HUES64 (cell line): ENCODE measurements around the gene MTPN.

Experiments
- H3K27ac ChIP-seq: 2 replicates; pipeline ENCODE4 v1.7.0; 2013; ENCODE audit warnings: low read depth, low read length, inconsistent platforms
- H3K27me3 ChIP-seq: 2 replicates; pipeline ENCODE4 v1.6.1; 2013; ENCODE audit warnings: mild to moderate bottlenecking, low read length; ENCODE audit not compliant: insufficient read depth
- H3K36me3 ChIP-seq: 2 replicates; pipeline ENCODE4 v1.6.1; 2013; ENCODE audit warnings: mild to moderate bottlenecking, low read length; ENCODE audit not compliant: insufficient read depth
- H3K4me1 ChIP-seq: 2 replicates; pipeline ENCODE4 v1.6.1; 2013; ENCODE audit warnings: mild to moderate bottlenecking, low read length, moderate library complexity; ENCODE audit not compliant: insufficient read depth
- H3K4me3 ChIP-seq: 2 replicates; pipeline ENCODE4 v1.5.1; 2013; ENCODE audit warnings: mild to moderate bottlenecking, low read length, moderate library complexity
- H3K9ac ChIP-seq: 2 replicates; pipeline ENCODE4 v1.6.1; 2013; ENCODE audit warnings: mild to moderate bottlenecking, low read depth, low read length
- H3K9me3 ChIP-seq: 2 replicates; pipeline ENCODE4 v1.6.1; 2013; ENCODE audit warnings: low read depth, low read length; ENCODE audit not compliant: insufficient read depth
- WGBS: fragments of 150-250, 120-280 bp; methylation state at CpG from one replicate; pipeline ENCODE4 v1.1.7; 2013; ENCODE audit warnings: missing lambda C conversion rate; 5-methylcytosine and 5-hydroxymethylcytosine counted together

The MTPN gene

GRCh38 chr7:135956393-135956792 lies 20.8 kb downstream of the MTPN start:
- no peak overlapping the region for H3K9ac ChIP-seq
- H3K36me3 ChIP-seq = peaks cover 17% of the 10 kb centered on the region; the same call in 1 of the 2 replicates
- no peak overlapping the region for H3K27ac ChIP-seq
- WGBS = 94% methylated on average over 2 of the region's 2 CpGs
- no peaks in the 10 kb centered on the region for H3K9me3 ChIP-seq
- no peaks in the 10 kb centered on the region for H3K27me3 ChIP-seq
- H3K4me1 ChIP-seq = no peaks in the 10 kb centered on the region
- no peak overlapping the region for H3K4me3 ChIP-seq

- 93% methylated on average over 2 of the region's 2 CpGs for WGBS
- H3K36me3 ChIP-seq = peaks cover 59% of the 10 kb centered on the region
- no peak overlapping the region for H3K27ac ChIP-seq
Observed at GRCh38 chr7:135950972-135951371, 26.2 kb downstream of the MTPN start.

GRCh38 chr7:135950429-135950828 lies 26.7 kb downstream of the MTPN start:
- H3K27ac ChIP-seq = no peak overlapping the region
- H3K4me3 ChIP-seq = no peak overlapping the region
- no peaks in the 10 kb centered on the region for H3K4me1 ChIP-seq
- no peak overlapping the region for H3K9ac ChIP-seq
- peaks cover 57% of the 10 kb centered on the region for H3K36me3 ChIP-seq
- no peaks in the 10 kb centered on the region for H3K9me3 ChIP-seq
- no peaks in the 10 kb centered on the region for H3K27me3 ChIP-seq

More at GRCh38 chr7:135950972-135951371, 26.2 kb downstream of the MTPN start:
- no peaks in the 10 kb centered on the region for H3K9me3 ChIP-seq
- no peaks in the 10 kb centered on the region for H3K27me3 ChIP-seq
- no peak overlapping the region for H3K4me3 ChIP-seq
- no peak overlapping the region for H3K9ac ChIP-seq
- no peaks in the 10 kb centered on the region for H3K4me1 ChIP-seq

- Histone ChIP-seq H3K9ac (no peak overlapping the region), H3K4me1 (peaks cover 14% of the 10 kb centered on the region), H3K4me3 (no peak overlapping the region), H3K27me3 (no peaks in the 10 kb centered on the region), H3K27ac (no peak overlapping the region), H3K9me3 (no peaks in the 10 kb centered on the region), H3K36me3 (peaks cover 52% of the 10 kb centered on the region)
- 95% methylated on average over 3 of the region's 3 CpGs for WGBS
Observed at GRCh38 chr7:135946289-135947055, 30.7 kb downstream of the MTPN start.

- no peak overlapping the region for H3K9ac ChIP-seq
- H3K9me3 ChIP-seq = no peaks in the 10 kb centered on the region
- H3K36me3 ChIP-seq = peaks cover 35% of the 10 kb centered on the region
- no peak overlapping the region for H3K27ac ChIP-seq
- WGBS = 93% methylated on average over 2 of the region's 2 CpGs
- peaks cover 31% of the 10 kb centered on the region for H3K4me1 ChIP-seq
- no peak overlapping the region for H3K4me3 ChIP-seq
- H3K27me3 ChIP-seq = no peaks in the 10 kb centered on the region
Observed at GRCh38 chr7:135944753-135945152, 32.4 kb downstream of the MTPN start.

GRCh38 chr7:135943134-135943879 lies 33.9 kb downstream of the MTPN start:
- no peak overlapping the region for H3K9ac ChIP-seq
- H3K4me3 ChIP-seq = no peak overlapping the region
- H3K9me3 ChIP-seq = no peaks in the 10 kb centered on the region
- H3K4me1 ChIP-seq = peaks cover 36% of the 10 kb centered on the region
- WGBS = 95% methylated on average over 3 of the region's 3 CpGs
- peaks cover 21% of the 10 kb centered on the region for H3K36me3 ChIP-seq
- no peak overlapping the region for H3K27ac ChIP-seq
- no peaks in the 10 kb centered on the region for H3K27me3 ChIP-seq

GRCh38 chr7:135942614-135943013 lies 34.5 kb downstream of the MTPN start:
- no peaks in the 10 kb centered on the region for H3K9me3 ChIP-seq
- H3K27ac ChIP-seq = no peak overlapping the region
- H3K4me1 ChIP-seq = peaks cover 41% of the 10 kb centered on the region
- H3K9ac ChIP-seq = no peak overlapping the region
- no peaks in the 10 kb centered on the region for H3K27me3 ChIP-seq
- 100% methylated on average over 2 of the region's 2 CpGs for WGBS
- no peak overlapping the region for H3K4me3 ChIP-seq
- peaks cover 18% of the 10 kb centered on the region for H3K36me3 ChIP-seq

- 100% methylated on average over 2 of the region's 3 CpGs for WGBS
- Histone ChIP-seq H3K27ac (no peak overlapping the region), H3K9me3 (no peaks in the 10 kb centered on the region), H3K4me3 (no peak overlapping the region), H3K9ac (no peak overlapping the region), H3K36me3 (no peaks in the 10 kb centered on the region; the same call in 1 of the 2 replicates), H3K27me3 (no peaks in the 10 kb centered on the region), H3K4me1 (peaks cover 41% of the 10 kb centered on the region)
Observed at GRCh38 chr7:135940077-135941075, 36.8 kb downstream of the MTPN start.

- H3K4me3 ChIP-seq = no peak overlapping the region
- WGBS = 66% methylated on average over 3 of the region's 8 CpGs
- no peaks in the 10 kb centered on the region for H3K36me3 ChIP-seq
- H3K27me3 ChIP-seq = no peaks in the 10 kb centered on the region
- H3K9me3 ChIP-seq = no peaks in the 10 kb centered on the region
- H3K27ac ChIP-seq = no peak overlapping the region
- H3K9ac ChIP-seq = no peak overlapping the region
- peaks cover 41% of the 10 kb centered on the region for H3K4me1 ChIP-seq
Observed at GRCh38 chr7:135939261-135939812, 37.8 kb downstream of the MTPN start.

GRCh38 chr7:135938563-135938962 lies 38.6 kb downstream of the MTPN start:
- WGBS = 87% methylated on average over 2 of the region's 3 CpGs
- H3K27ac ChIP-seq = no peak overlapping the region
- H3K27me3 ChIP-seq = no peaks in the 10 kb centered on the region
- no peak overlapping the region for H3K9ac ChIP-seq
- H3K9me3 ChIP-seq = no peaks in the 10 kb centered on the region
- no peak overlapping the region for H3K4me3 ChIP-seq
- peaks cover 36% of the 10 kb centered on the region for H3K4me1 ChIP-seq
- H3K36me3 ChIP-seq = no peaks in the 10 kb centered on the region
